Forelimb muscle (tissue), 1 donor: ENCODE results near the gene PLA1A. TPM values are rescaled to one million over a fixed set of nuclear protein-coding genes. Genes with fewer than 3 reads are reported as not detected.
"Not testable (repeated sequence)": the region's sequence is repeated elsewhere in the genome, so short reads cannot be mapped to it uniquely, and the experiment has no call there.

Source experiments
- DNase-seq: peaks from one replicate; pipeline ENCODE4 v3.0.0-alpha.2; 2013; ENCODE audit warnings: low read depth
- polyA plus RNA-seq: library from polyadenylated mRNA; unstranded; fragments of 120-200 nt; gene quantifications from one replicate; pipeline ENCODE4 v1.2.1, GENCODE V29; 2013; ENCODE audit not compliant: insufficient read length

Gene PLA1A
- polyA plus RNA-seq, 1 donor: 0.22 TPM

- no peak for DNase-seq
Measured at GRCh38 chr3:119662604-119663373, 65.1 kb downstream of the PLA1A start.

DNA sequence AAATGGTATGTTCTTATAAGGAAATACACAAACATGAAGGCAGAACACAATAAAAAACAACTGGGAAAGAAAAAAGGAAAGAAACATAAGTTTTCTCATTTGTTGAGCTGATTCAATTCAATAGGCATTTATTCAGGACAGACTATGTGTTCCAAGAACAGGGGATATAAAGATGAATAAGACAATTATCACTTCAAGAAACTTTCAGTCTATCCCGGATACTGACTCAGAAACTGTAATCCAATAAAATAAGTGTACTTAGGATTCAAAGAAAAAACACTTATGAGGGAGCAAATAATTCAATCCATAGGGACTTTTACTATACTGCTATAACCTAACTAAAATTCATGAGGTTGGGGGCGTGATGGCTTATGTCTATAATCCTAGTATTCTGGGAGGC lies 66.2 kb downstream of the PLA1A start:
- no peak for DNase-seq

DNA sequence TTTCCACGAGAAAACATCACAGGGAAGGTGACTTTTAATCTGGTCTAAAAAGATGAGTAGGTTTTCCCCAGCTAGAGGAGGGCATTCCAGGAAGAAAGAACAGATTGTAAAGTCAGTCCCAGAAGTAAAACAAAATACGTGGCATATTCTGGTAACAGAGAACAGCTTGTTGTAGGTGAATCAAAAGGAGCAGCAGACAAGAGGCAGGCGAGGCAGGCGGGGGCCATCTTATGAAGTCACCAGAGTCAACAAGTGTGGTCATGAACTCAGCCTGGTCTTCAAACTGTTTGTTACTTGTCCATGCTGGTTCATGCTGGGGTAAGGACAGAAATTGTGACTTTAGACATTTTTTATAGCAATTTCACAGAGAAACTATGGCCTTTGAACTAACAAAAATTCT lies 66.7 kb downstream of the PLA1A start:
- DNase-seq: no peak

GRCh38 chr3:119664850-119665379 lies 67.2 kb downstream of the PLA1A start:
- no peak for DNase-seq

DNA sequence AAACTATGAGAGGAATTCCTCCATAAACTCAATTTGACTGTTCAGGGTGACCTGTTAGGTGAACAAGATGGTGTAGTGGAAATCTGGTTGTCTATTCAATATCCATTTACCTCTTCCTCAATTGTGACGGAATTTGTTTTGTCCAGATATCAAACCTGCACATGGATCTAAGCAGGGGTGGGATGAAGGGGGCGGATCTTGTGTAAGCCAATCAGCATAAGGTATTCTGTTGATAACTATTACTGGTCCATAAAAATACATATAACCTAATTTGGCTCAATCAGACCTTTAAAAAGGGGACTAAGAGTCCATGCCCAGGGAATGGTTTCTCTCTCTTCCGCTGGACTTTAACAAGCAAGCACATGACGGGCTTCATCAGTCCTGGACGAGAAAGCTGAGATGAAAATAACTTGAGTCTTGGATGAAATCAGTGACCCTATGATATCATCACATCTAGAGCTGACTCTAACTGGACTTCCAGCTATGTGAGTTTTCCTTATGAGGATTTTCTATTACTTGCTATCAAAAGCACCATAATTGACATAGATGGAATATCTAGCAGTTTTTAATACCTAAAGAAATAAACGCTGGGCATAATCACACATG lies 68.4 kb downstream of the PLA1A start:
- no peak for DNase-seq

GRCh38 chr3:119669906-119670570 lies 72.4 kb downstream of the PLA1A start:
- no peak for DNase-seq

GRCh38 chr3:119672776-119673175 lies 75.1 kb downstream of the PLA1A start:
- no peak for DNase-seq

GRCh38 chr3:119673875-119674274 lies 76.2 kb downstream of the PLA1A start:
- no peak for DNase-seq

- no peak for DNase-seq
Measured at GRCh38 chr3:119675188-119675874, 77.6 kb downstream of the PLA1A start.

GRCh38 chr3:119676020-119676419 lies 78.3 kb downstream of the PLA1A start:
- no peak for DNase-seq

- peak; percentile 86 for DNase-seq
Measured at GRCh38 chr3:119676771-119677640, 79.3 kb downstream of the PLA1A start, which contains the start of gene COX17. COX17 (minus strand) TSS chr3:119677406; CDS start chr3:119677310, 96 bp downstream.

DNA sequence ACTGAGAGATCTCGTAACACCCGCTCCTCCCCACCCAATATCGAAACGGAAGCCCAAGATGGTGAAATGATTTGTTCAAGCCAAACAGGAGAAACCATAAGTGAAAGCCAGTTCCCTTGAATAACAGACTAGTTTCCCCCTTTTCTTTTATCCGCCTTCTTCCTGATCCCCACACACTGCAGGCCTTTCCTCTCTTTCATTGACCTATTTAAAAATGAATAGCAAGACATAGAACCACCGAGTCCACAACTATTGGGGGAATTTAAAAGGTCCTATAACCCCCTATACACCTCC lies 79.9 kb downstream of the PLA1A start:
- DNase-seq: no peak

- not testable (repeated sequence) for DNase-seq
Measured at GRCh38 chr3:119678209-119678608, 80.5 kb downstream of the PLA1A start.

Other genes with a start within 250 kb of the PLA1A start
- gene TMEM39A, start 134.3 kb upstream of the PLA1A start, polyA plus RNA-seq: 42.6 TPM
- gene POGLUT1, start 128.9 kb upstream of the PLA1A start, polyA plus RNA-seq: 12.0 TPM
- gene TIMMDC1, start 99.3 kb upstream of the PLA1A start, polyA plus RNA-seq: 77.5 TPM
- gene CD80, start 38.3 kb upstream of the PLA1A start, polyA plus RNA-seq: not detected
- 9.3 TPM for gene ADPRH, start 18.4 kb upstream of the PLA1A start, polyA plus RNA-seq
- 38.2 TPM for gene POPDC2, start 62.7 kb downstream of the PLA1A start, polyA plus RNA-seq
- 68.4 TPM for gene COX17, start 79.5 kb downstream of the PLA1A start, polyA plus RNA-seq
- 0.56 TPM for gene CFAP91, start 105.1 kb downstream of the PLA1A start, polyA plus RNA-seq
- gene NR1I2, start 184.2 kb downstream of the PLA1A start, polyA plus RNA-seq: 0.33 TPM